Tongue (tissue), 2 donors: ENCODE measurements around the gene INO80. TPM values are rescaled to one million over a fixed set of nuclear protein-coding genes. Genes with fewer than 3 reads are reported as not detected.
"Not testable (repeated sequence)": the region's sequence is repeated elsewhere in the genome, so short reads cannot be mapped to it uniquely, and the experiment has no call there.

Experiments
- DNase-seq: peaks from one replicate; pipeline ENCODE4 v3.0.0-alpha.2; 2015
- total RNA-seq: library from RNA; depleted of rRNA; stranded (reverse); fragments of >200 nt; gene quantifications from one replicate; pipeline ENCODE4 v1.2.3, GENCODE V29; 2014

The INO80 gene
- total RNA-seq, 1 donor from 2014 or later = 33.4 TPM

DNA sequence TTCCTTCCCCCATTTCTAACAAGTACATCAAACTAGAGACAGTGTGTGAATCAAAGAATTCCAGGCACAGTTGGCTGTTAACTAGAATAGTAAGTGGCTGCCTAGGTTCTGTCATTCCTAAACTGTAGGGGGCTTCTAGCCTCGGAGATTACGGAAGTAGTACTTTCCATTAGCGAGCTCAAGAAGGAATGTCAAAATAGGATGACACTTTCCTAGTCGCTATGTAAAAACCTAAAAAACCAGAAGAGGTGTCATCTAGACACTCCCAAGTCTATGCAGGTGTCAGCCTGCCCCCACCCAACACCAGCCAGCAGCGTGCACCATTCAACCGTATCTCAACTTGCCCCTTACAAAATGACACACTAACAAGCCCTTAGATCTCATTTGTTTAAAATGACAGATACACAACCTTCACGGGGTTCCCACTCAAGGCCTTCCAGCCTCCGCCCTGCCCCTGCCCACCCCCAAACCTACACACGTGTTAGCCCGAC, 874 bp downstream of the INO80 start:
- DNase-seq = peak; percentile 54

DNA sequence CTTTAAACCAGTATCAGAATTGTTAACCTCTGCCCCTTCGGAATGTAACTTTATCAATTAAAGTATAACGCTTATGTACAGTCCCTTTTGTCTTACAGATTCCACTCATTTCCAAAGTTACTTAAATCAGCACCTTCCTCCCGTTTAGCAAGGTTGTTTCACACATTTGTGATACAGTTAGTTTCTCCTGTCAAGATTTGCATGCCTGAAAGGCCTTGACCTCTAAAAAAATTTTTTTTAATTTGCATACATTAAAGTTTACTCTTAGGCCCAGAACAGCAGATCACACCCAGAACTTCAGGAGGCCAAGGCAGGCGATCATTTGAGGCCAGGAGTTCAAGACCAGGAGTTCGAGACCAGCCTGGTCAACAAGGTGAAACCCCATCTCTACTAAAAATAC, 9.1 kb downstream of the INO80 start:
- no peak for DNase-seq

DNA sequence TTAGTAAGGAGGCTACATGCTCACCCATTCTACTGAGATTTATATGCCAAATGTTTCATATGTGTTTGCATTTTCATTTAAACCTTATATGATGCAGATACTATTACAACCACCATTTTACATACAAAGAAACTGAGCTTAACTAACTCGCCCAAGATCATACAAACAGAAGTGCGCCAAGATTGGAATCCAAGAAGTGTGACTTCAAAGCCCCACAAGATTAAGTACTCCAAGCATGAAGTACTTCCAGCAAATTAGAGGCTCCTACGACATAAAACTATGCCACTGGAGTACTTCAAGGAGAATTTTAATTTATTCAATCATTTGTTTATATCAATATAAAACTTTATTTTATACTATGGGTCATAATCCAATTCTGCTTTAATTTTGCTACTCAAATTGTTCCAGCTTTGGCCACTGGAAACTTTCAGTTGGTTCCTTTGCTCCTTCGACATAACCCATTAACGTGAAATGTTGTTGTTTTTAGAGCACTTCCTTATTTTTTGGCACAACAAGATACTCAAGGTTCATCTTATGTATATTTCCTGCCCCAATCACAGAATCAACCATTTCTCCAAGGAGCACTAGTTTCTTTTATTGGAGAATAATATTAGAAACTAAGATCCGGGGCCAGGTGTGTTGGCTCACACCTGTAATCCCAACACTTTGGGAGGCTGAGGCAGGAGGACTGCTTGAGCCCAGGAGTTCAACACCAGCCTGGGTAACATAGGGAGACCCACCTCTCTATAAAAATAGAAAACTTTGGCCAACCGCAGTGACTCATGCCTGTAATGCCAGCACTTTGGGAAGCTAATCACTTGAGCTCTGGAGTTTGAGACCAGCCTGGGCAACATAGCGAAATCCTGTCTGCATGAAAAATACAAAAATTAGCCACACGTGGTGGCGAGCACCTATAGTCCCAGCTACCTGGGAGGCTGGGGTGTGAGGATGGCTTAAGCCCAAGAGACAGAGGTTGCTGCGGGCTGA, 10.4 kb downstream of the INO80 start:
- no peak for DNase-seq

DNA sequence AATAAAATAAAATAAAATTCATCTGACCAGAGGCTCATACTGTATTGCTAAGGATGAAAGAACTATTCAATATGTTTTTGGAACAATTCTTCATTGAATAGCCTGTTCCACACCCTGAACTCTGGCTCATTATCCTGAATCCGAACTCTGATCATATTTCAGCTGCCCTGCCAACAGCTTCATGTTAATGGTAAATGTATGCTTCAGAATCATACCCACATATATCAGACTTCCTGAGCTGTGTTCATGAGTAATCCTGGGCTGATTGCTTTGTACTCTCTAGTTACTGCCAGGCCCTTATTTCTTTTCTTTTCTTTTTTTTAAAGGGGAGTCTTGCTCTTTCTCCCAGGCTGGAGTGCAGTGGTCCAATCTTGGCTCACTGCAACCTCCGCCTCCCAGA, 11.8 kb downstream of the INO80 start:
- peak; percentile 39 for DNase-seq

DNA sequence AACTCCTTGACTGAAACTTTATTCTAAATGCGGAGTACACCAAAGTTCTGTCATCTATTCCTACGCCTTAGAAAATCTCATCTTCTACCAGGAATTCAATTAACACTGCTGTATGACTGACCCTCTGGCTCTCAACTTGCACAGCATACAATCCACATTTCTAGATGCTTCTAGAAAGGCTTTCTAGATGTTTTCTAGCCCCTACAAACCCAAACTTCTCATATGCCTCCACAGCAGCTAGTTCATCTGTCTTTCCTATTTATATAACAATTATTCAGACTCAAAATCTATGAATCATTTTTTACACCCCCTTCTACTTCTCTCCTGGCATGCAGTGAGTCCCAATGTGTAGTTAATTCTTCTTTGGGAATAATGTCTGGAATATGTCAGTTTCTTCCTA, 13.2 kb downstream of the INO80 start:
- DNase-seq = no peak

DNA sequence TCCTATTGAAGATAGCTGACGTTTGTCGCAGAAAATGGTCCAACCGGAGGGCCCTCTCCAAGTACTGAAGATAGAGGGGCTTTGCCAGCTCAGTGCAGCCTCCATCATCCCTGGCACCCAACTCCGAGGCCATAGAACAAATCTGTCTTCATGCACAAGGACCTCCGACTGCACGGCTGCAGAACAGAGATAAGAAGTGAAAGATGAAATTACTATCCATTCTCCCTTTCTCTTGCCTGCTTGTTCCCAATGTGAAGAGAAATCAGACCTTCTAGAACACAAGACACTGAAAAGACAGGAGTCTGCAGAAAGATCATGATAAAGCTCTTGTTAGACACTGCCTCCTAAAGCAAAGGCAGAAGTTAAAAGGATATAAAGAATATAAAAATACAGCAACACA, 19.9 kb downstream of the INO80 start:
- DNase-seq = no peak

DNA sequence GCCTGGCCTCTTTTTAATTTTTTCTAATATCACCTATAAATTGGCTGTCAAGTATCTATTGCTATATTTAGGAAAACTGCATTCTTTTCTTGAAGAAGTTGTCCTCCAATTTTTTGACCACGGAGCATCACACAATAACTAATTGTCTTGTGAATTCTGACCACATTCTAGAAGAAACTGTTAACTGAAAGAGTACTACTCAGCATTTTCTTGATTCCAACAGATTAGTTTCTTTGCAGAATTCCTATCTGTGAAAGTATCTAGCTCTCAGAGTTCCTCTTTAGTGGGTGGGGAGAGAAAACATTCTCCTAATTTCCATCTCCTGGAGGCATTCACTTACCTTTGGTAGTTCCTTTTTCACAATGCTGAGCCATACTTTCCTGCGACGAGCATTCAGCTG, 31.1 kb downstream of the INO80 start:
- no peak for DNase-seq

DNA sequence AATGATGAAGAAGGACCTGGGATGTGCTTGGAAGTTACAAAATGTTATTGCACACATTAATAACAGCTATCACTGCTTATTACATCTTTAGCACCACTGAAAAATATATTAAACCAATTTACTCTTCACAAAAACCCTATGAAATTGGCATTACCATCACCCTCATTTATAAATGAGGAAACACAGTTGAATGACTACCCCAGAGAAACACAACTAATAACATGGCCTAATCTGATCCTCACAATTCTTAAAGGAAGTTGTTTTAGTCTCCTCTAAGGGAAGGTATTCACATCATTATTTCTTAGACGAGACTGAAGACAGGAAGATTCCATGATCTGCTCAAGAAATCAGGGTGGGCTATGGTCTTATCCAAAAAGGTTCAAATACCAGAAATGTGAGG, 35.9 kb downstream of the INO80 start:
- no peak for DNase-seq

DNA sequence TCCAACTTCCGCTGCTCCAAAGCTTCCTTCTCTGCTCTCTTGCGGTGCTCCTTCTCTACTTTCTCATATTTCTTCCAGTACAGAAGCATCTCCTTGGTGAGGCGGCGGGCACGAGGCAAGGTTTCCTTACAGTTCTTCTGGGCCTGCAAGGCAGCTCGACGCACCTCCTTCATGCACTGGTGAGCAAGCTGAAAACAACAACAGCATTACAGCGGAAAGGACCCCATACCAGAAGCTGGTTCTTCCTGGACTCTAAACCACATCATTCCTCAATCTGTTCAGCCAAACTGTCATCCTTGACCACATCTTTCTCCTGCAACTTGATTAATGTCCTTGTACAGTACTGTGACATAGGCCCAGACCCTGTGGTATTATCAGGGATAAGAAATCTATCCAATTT, 36.4 kb downstream of the INO80 start:
- no peak for DNase-seq

DNA sequence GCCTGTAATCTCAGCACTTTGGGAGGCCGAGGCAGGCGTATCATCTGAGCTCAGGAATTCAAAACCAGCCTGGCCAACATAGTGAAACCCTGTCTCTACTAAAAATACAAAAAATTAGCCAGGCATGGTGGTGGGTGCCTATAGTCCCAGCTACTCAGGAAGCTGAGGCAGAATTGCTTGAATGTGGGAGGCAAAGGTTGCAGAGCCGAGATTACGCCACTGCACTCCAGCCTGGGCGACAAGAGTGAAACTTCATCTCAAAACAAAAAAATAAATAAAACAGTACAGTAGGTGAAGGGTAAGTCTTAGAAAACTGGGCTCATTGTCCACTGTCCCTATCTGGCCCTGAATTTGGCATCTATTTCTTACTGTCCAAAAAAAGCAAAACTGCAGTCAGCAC, 37.2 kb downstream of the INO80 start:
- DNase-seq = not testable (repeated sequence)

DNA sequence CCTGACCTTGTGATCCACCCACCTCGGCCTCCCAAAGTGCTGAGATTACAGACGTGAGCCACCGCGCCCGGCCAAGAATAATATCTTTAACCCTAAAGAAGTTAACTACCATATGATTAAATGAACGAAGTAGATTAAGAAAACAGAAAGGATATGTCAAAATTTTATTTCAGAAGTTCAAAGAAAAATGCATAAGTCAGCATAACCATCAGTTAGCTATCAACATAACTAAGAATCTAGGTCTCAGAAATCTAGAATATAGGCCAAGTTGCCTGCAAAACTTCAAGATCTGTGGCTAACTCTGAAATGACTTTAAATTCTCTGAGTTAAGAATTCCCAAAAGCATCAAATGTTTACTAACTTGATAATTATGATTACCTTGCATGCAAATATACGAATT, 38.0 kb downstream of the INO80 start:
- DNase-seq = no peak

DNA sequence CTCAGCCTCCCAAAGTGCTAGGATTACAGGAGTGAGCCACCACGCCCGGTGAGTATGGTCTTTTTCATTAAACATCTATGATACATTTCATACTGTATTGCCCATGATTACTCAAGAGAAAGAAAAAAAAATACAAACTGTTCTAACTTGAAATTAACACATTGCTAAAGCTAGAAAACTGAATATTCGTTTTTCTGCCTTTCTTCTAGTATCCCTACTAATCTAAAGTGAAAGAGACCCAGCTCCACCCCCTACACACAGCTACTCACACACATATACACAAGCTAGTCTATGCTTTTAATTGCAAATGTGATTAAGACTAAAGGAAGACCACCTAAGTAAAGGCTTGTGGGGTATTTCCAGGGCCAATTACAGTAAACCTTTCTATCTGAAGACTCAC, 43.1 kb downstream of the INO80 start:
- no peak for DNase-seq

DNA sequence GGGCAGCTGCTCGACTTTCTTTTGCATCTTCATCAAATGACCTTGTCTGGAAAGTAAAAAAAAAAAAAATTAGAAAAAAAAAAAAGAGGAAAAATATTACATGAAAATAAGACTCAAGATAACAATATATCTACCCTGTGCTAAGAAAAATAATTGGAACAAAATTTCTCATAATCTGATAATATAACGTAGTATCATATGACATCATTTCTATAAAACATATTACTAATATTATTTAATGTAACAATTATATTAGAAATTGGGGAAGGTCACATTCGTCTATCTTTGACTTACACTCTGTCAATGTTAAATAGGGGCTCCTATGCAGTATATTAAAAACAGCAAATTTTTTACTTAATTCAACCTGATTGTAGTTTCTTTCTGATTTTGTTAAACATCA, 44.1 kb downstream of the INO80 start:
- DNase-seq = no peak

DNA sequence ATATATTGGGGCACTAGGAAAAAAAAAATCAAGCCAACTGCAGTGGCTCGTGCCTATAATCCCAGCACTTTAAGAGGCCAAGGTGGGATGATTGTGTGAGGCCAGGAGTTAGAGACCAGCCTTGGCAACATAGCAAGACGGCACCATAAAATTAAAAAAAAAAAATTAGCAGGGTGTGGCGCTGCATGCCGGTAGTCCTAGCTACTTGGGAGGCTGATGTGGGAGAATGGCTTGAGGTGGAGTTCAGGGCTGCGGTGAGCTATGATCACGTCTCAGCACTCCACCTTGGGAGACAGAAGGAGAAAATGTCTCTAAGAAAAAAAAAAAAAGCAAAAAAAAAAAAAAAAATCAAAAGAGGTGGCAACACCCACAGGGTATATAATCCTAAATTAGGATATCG, 49.6 kb downstream of the INO80 start:
- no peak for DNase-seq

DNA sequence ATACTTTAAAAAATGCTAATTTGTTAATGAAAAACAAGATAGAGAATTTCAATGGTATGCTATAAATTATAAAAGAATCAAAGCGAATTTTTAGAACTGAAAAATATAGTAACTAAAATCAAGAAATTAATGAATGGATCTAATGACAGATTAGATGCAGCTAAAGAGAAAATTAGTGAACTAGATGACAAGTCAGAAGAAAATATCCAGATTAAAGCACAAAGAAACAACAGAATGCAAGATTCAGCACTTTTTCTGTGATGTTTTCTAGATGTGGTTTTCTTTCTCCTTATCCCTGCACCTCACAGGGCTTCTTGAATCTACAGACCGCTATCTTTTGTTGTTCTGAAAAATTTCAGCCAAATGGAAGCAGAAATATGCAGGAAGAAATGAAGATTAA, 54.4 kb downstream of the INO80 start:
- DNase-seq = no peak

DNA sequence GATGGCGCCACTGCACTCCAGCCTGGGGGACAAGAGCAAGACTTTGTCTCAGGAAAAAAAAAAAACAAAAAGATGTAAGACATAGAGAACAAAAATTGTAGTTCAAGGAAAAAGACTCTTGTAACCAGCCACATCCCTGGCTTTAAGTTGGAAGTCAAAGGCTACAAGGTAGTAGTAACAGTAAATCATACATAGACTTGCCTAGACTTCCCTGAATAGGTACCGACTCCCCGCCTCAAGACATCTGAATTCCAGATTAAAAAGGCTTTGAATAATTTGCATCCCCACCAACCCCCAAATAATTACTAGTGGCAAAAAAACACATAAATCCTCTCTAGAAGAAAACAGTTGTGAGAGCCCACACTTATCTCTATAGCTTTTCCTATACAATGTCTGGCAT, 55.6 kb downstream of the INO80 start:
- no peak for DNase-seq

DNA sequence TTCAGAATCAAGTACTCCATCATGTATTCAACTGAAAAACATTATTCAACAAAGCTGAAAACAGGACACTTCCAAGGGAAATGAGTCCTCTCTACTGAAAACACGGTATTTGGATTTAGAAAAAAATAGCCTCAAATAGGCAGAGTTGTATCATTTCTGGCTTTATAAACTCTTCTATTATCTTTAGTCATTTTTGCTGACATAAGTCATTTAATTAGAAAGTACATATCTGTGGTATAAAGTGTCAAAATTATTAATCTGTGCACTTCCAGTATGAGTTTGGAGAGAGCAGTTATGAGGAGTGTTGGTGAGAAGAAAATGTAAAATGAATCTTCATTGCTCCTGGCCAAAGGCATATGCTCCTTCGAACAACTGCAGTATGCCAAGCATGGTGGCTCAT, 59.3 kb downstream of the INO80 start:
- no peak for DNase-seq

DNA sequence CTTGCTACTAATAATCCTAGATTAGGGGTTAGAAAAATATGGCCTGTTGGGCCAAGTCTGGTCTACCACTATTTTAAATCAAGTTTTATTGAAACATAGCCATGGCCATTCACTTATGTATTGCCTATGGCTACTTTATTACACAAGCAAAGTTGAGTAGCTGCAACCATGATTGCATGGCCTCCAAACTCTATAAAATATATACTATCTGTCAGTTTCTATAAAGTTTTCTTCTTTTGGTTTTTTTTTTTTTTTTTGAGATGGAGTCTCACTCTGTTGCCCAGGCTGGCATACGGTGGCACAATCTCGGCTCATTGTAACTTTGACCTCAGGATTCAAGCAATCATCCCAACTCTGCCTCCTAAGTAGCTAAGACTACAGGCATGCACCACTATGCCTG, 60.4 kb downstream of the INO80 start:
- no peak for DNase-seq

DNA sequence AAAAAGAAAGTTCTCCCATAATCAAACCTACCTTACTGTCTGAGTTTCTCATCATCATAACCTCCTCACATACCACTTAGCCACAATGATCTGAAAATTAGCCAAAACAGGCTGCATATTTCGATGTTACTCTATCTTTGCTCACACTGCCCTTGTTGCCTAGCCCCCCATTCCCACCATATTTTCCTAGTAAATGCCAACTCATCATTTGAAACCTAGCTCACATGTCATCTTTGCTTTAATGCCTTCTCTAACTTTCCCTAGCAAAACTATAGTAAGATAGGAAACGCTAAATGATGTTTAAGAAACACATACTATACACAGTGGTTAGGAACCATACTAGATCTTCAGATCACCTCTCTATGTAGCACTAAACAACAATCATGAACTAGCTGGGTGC, 64.9 kb downstream of the INO80 start:
- DNase-seq = no peak

DNA sequence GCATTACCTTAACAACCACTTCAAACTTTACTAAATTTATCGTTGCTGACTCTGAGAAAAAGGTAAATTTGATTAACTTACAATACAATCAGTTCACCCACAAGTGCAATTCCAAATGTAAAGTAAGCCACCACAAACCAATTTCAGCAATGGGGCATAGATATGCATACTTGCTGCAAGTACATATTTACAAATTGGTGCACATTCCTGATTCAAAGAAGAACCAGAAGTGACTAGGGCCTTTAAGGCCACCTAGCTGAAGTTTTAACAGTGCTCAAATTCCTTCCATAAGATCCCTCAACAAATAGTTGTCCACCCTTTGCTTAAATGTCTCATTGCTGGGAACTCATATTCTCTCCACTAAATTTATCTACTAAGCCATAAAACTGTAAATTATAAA, 67.2 kb downstream of the INO80 start:
- no peak for DNase-seq

DNA sequence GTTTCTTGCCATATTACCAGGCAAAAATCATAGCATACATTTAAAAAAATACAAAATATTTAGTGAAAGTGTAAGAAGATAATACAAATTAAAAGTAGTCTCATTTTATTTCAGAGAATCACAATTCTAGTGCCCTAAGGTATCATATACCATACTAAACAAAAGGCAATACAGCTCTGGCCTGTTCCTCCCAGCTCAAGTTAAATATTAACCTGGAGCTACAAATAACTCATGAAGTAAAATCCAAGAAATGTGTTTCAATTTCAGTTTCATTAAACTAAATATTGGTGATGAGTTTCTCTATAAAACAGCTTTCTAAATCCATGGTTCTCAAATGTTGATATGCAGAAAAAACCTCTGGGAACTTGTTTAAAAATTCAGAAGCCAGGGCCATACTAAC, 67.7 kb downstream of the INO80 start:
- no peak for DNase-seq

DNA sequence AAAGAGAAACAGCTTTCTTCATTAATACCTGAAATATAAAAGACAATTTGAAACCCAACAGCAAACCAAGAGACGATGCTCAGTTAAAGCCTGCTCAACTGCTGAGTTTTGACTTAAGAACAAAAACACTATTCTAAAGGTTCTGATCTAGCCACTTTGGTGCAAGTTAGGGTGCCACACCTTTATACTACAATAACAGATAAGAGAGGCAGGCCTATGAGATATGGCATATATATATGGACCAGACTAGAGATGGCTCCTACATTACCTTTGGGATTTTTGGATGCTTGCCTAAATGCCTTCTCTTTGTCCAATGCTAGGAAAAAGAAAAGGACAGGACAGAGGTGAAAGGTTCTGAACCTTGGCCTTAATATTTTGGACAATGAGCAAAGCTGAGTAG, 68.6 kb downstream of the INO80 start:
- DNase-seq = no peak

DNA sequence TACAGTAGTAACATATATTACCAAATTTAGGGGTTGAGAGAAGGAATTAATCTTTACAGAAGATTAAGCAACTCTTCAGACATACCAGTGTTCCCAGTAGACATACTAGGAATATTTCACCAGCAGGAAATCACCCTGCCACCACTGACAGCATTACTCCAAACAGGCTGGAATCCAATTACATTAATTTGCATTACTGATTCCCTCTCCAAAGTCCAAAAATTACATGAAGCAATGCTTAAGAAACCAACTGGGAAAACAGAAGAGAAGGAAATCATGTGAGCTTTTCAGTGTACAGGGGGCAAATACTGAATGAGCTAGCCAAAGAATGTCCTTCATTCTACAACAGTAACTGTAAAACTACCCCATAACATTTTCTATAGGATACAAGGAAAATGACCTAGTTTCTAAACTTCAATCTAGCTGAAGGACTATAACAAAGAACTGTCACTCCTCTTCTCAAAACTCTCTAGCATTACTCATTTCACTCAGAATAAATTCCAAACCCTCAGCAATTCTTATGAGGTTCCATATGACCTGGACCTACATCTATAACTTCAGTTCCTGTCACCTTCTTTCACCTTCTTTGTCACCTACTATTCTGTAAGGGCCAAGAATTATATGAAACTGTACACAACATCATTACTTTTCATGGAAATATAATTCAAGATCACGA, 72.7 kb downstream of the INO80 start:
- DNase-seq = no peak

DNA sequence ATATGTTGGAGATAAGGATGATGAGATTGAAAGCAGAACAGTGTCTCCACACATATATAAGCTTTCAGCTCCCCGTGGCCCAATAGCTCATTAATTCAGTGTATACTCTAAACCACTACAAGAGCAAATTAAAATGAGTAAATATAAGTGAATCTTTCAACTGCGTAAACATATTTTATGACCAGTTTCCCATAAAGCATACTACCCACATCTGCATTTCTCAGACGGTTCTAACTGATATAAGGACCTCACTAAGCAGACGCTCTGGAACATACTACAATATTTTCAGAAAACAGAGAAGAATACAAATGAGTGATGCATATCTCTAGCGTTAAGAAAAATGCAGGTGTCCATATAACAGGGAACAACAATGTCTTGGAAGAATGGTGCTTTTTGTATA, 73.2 kb downstream of the INO80 start:
- DNase-seq = no peak
